Activated CD4-positive, alpha-beta T cell treated with anti-CD3 and anti-CD28 coated beads for 1 hour (primary cell): ENCODE data around the gene WDR6.

Experiments used
- DNase-seq: peaks from one replicate; pipeline ENCODE4 v3.0.0-alpha.2; 2020

The WDR6 gene

DNA sequence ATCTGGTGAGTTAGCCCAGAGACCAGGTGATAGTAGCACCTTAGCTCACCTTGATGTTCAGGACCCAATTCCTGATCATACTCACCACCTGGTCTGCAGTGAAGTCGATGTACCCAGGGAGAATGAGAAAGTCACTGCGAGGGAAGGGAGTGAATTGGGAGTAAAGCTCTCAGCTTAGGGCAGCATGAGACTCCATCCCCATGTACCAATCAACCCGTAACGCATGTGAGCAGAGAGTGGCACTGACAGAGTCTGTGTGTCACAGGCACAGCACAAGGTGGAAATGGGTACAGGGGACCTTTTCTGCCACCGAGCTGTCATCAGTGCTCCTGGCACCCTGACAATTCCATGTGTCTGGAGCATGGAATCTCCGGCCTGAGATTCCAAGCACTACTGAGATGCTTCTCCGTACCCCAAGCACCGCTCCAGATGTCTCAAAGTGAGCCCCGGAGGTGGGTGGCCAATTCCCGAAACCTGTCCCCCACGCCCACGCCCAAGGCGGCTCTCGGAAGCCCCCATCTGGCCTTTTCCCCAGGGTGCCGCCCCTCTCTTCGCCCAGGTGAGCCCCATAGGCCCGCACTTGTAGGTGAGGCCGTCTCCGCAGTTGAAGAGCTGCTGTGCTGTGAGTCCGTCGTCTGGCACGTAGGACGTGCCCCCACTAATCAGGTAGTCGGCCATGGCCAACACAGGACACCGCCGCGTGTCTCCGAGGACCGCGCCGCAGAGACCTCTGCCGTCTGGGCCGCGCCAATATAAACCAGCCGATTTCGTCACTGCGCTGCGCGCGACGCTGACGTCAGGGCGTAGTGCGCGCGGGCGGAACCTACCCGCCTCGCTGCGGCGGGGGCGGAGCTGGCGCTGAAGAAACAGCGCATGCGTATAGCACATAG lies 21.7 kb downstream of the WDR6 start, which contains the start of gene IMPDH2:
Gene IMPDH2, minus strand, starts transcription at position 726 of the 890 bp plus-strand sequence. Its CDS starts 48 bp downstream, at position 678.
- DNase-seq, result peak; percentile 91

DNA sequence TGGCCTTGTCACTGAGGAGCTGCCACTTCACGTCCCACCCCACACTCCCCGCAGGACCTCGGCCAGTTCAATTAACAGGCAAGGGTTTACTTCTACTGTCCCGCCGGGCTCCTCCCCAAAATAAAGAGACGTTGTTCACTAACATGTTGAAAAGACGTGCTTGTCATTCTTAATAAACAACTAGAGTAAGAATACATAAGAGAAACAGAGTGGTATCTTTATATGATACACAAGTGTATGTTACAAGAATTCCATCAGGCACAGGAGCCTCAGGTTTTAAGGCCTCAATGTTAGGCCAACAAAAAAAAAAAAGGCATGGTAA lies 22.3 kb downstream of the WDR6 start:
- DNase-seq, result no peak

DNA sequence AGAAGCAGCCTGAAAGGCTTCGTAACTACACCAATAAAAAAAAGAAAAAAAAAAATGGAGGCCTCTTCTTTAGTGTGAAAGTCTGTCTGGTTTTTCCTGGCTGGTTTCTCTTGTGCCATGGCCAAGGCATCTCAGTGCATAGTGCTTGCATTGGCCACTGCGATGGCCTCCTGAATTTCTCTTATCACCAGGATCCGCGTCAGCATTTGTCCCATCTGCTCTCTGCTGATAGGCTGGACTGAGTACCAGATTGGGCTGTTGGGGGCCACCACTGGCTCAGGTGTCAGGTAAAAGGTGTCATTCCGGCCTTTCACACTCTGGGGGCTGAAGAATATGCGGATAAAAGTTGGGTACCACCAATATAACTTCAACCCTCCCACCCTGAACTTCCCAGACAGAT lies 23.1 kb downstream of the WDR6 start:
- no peak for DNase-seq

DNA sequence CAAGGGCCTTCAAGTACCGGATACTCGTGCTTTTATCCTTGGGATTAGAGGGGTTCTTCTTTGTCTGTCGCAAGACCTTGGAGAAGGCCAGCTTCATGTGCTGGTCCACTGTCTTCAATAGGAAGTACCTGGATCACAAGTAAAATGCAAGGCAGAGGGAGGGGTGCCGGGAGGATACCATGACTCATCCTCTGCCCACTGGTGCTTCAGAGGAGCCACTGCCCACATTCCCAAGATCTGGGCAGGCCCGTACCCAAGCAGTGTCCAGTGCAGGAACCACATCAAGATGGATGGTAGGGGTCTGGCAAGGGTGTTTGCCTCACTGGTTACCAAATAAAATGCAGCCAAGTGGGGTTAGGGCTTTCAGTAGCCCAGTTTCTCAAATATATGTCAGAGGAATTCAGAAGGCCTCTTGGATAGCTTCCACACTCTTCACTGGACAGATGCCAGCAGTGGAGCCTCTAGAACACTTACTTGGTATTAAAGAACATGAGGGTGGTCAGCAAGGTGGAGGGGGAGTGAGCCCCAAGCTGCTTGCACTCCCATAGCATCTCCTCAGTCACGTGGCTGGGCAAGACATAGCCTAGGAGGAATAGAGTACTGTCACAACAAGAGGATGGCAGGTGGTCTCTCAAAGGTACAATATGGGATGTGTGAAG lies 25.6 kb downstream of the WDR6 start:
- no peak for DNase-seq

DNA sequence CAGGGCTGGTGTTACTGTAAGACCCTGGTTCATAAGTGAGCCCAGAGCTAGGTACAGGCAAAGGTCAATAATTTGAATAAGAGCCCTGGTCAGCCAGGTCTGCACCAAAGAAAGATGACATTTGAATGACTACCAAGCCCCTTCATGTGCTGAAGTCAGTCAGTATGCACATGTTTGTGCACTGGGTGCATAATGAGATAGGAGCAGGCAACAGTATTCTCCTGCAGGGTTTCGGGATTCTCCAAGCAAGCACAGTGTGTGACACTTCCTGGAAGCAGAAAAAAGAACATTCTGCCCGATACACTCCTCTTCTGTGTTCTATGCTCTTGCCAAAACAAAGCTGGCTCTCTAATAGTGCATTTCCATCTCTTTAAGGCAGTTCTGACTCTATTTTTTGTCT lies 27.5 kb downstream of the WDR6 start:
- DNase-seq, result no peak

DNA sequence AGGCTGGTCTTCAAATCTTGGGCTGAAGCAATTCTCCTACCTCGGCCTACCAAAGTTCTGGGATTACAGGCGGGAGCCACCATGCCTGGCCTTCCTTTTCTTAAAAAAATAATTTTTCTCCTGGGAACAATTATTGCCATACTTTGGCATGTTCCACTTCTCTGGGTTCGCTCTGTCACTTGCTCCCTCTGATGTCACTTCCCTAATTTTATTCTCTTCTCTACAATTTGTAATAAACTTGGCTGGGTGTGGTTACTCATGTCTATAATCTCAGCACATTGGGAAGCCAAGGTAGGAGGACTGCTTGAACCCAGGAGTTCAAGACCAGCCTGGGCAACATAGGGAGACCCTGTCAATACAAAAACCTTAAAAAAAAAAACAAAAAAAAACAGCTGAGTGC lies 28.1 kb downstream of the WDR6 start:
- no peak for DNase-seq

DNA sequence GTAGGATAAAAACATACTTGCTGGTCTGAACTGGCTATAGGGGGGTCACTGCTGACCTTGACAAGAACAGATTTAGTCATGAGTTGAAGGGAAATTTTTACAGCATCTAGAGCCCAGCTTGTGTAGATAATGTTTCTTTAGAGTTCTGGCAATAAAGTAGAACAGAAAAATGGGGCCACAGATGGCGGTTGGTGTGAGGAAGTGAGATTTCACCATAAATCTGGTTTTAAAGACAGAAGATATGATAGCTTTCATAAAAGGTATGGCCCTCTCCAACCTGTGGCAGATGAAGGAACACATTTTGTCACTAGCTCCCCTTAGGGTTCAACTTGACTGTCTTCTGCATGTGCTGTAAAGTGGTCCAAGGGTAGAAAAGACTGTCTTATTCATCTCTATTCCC lies 46.4 kb downstream of the WDR6 start:
- DNase-seq, result no peak

DNA sequence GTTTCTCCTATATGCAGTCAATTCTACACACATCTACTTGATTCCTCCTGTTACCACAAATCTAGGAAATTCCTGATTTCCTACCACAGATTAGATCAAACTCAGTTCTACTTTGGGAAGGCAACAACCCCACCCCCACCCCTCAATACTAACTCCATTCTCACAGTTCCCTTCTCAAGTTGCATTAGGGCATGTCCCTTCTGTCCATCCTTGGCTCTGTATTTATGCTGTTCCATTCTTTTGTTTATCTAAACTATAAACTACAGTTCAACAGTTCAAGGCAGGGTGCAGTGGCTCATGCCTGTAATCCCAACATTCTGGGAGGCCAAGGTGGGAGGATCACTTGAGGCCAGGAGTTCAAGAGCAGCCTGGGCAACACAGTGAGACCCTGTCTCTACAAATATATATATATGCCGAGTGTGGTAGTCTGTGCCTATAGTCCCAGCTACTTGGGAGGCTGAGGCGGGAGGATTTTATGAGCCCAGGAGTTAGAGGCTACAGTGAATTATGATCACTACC lies 47.2 kb downstream of the WDR6 start:
- no peak for DNase-seq

DNA sequence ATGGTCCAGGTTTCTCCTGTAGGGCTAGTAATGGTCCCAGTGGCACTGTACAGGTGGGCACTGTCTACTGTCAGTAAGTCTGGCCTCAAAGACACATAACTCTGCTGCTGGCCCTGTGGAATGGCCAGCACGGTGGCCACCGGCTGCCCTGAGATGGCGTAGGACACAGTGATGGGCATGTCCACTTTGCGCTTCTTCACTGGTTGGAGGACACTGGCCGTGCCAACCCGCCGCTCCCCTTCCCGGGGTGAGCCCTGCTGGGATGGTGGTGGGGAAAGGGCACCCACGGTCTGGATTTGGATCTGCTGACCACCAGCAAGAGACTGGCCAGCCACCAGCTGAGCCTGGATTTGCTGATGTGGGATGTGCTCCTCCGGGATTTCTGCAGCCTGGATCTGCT lies 50.1 kb downstream of the WDR6 start:
- DNase-seq, result no peak

DNA sequence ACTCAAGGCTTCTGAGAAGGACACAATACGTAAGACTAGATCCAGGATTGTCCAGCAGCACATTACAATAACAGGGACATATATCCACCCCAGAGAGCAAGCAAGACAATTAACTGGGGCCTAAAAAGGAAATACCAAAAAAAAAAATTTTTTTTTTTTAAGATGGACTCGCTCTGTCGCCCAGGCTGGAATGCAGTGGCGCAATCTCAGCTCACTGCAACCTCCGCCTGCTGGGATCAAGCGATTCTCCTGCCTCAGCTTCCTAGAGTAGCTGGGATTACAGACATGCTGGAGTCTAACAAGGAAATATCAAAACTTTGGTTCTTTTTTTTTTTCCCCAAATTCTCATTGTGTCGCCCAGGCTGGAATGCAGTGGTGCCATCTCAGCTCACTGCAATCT lies 50.8 kb downstream of the WDR6 start:
- DNase-seq, result no peak
